Kasumi-1 (cell line): ENCODE results near the gene USP33.
"Not testable (repeated sequence)": the region's sequence is repeated elsewhere in the genome, so short reads cannot be mapped to it uniquely, and the experiment has no call there.

Experiments
- DNase-seq, 2 experiments: peaks; one replicate each; lab custom pipeline; 2025; lab: John Stamatoyannopoulos, UW

The USP33 gene

DNA sequence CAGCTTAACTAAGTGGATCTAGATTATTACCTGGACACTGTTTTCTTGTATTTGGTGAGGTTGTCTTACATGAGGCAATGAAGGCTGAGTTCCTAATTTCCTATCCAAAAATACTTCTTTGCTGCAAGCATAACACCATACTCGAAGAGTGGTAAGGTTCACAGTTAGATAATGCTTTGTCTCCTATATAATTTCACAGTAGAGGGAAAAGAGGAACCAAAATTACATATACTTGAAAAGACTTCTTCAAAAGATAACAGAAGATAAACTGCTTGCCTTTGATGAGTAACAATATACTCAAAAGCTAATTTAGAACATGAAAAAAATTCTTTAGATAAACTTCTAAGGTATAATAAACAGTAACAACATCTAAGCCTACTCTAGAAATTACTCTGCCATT lies 20.4 kb downstream of the USP33 start:
- peak; percentile 54 to 59 for DNase-seq

DNA sequence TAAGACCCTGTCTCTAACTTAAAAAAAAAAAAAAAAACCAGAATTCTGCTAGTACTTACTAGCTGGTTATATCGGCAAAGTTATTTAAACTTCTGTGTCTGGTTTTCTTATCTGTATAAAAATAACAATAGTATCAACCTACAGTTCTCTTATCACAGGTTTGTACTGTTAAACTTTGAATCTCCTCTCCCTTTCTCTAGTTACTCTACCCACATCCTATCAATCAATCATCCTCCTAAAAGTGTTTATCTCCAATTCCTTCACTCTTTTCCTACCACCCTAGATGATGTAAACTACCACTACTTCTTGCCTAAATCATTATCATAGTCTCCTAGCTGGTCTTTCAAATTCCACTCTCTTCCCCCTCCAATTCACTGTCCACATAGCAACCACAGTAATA lies 27.6 kb downstream of the USP33 start:
- no peak for DNase-seq

DNA sequence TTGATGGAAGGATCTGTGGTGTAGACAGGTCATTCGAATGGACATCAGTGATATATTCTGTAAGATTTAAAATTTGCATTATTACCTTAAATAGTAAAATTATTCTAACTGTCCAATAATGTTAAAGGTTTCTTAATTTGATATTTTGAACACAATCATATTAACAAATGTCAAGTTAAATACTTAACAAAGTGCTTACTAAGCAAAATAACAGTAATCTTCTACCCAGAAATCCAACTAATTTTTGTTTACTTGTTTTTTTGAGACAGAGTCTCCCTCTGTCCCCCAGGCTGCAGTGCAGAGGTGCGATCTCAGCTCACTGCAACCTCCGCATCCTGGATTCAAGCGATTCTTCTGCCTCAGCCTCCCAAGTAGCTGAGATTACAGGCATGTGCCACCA lies 33.9 kb downstream of the USP33 start:
- no peak for DNase-seq

- DNase-seq: no peak
Measured at GRCh38 chr1:77718181-77718580, 41.5 kb downstream of the USP33 start.

DNA sequence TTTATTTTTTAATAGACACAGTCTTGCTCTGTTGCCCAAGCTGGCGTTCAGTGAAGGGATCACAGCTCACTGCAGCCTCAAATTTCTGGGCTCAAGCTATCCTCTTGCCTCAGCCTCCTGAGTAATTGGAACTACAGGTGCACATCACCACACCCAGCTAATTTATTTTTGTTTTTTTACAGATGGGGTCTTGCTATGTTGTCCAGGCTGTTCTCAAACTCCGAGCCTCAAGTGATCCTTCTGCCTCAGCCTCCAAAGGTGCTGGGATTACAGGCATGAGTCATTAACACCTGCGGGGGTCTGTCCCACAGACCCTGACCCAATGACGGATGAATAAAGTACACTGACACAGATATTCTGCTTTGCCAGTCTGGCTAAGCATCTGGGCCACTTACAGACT lies 43.6 kb downstream of the USP33 start:
- no peak for DNase-seq

DNA sequence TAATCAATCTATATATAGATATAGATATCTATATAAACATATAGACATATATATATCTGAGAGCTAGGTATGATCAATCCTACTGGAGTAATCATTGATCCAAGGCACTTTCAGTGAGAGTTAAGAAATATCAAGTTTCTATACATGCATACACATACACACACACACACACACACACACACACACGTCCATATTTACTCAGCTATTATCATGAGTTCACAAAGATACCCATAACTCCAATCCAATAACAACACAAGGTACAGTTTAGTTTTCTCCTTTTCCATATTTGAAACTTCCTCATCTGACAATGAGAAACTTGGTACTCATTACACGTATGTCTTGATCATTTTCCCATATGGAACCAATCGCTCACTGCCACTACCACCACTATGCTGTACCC lies 49.9 kb downstream of the USP33 start:
- no peak for DNase-seq

- DNase-seq: no peak
Measured at GRCh38 chr1:77706321-77706720, 53.3 kb downstream of the USP33 start.

- DNase-seq: no peak
Measured at GRCh38 chr1:77704736-77705135, 54.9 kb downstream of the USP33 start.

DNA sequence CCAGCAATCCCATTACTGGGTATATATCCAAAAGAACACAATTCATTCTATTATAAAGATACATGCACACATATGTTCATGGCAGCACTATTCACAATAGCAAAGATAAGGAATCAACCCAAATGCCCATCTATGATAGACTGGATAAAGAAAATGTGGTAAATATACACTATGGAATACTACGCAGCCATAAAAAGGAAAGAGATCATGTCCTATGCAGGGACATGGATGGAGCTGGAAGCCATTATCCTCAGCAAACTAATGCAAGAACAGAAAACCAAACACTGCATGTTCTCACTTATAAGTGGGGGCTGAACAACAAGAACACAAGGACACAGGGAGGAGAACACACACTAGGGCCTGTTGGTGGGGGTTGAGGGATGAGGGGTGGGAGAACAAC lies 60.0 kb downstream of the USP33 start:
- DNase-seq: not testable (repeated sequence)

DNA sequence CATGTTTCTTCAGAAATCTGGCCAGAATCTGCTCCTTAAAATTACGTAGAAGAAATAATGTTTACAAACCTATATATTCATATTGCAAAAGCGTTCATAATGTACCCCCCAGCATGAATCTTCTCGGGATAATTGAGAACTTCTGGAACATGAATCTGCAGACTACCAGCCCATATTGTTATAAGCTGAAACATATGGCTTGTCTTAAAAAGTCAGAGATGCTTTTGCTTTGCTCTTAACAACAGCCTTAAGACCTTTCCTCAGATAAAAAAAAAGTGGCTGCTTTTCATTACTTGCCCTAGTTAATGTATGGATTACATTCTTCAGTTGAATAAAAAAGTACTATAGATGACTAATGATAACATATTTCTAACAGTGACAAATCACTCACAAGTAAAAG lies 62.2 kb downstream of the USP33 start:
- DNase-seq: no peak

- no peak for DNase-seq
Measured at GRCh38 chr1:77688939-77689338, 70.7 kb downstream of the USP33 start.

DNA sequence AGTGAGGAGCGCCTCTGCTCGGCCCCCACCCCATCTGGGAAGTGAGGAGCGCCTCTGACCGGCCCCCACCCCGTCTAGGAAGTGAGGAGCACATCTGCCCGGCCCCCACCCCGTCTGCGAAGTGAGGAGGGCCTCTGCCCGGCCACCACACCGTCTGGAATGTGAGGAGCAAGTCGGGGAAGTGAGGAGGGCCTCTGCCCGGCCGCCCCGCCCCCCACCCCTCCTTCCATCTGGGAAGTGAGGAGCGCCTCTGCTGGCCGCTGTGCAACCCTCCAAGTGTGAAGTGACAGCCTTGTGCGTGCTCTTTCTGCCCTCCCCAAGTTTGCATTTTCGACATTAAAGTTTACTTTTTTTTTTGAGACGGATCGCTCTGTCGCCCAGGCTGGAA lies 72.1 kb downstream of the USP33 start:
- no peak for DNase-seq

DNA sequence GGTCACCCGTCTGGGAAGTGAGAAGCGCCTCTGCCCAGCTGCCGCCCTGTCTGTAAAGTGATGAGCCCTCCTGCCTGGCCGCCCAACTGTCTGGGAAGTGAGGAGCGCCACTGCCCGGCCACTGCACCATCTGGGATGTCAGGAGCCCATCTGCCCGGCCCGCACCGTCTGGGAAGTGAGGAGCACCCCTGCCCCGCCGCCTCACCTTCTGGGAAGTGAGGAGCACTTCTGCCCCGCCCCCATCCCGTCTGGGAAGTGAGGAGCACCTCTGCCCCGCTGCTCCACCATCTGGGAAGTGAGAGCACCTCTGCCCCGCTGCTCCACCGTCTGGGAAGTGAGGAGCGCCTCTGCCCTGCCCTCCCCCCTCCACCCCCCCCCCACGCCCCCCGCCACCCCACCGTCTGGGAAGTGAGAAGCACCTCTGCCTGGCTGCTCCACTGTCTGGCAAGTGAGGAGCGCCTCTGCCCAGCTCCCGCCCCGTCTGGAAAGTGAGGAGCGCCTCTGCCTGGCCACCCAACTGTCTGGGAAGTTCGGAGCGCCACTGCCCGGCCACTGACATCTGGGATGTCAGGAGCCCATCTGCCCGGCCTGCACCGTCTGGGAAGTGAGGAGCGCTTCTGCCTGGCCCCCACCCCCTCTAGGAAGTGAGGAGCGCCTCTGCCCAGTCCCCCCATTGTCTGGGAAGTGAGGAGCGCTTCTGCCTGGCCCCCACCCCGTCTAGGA lies 72.7 kb downstream of the USP33 start:
- DNase-seq: no peak

DNA sequence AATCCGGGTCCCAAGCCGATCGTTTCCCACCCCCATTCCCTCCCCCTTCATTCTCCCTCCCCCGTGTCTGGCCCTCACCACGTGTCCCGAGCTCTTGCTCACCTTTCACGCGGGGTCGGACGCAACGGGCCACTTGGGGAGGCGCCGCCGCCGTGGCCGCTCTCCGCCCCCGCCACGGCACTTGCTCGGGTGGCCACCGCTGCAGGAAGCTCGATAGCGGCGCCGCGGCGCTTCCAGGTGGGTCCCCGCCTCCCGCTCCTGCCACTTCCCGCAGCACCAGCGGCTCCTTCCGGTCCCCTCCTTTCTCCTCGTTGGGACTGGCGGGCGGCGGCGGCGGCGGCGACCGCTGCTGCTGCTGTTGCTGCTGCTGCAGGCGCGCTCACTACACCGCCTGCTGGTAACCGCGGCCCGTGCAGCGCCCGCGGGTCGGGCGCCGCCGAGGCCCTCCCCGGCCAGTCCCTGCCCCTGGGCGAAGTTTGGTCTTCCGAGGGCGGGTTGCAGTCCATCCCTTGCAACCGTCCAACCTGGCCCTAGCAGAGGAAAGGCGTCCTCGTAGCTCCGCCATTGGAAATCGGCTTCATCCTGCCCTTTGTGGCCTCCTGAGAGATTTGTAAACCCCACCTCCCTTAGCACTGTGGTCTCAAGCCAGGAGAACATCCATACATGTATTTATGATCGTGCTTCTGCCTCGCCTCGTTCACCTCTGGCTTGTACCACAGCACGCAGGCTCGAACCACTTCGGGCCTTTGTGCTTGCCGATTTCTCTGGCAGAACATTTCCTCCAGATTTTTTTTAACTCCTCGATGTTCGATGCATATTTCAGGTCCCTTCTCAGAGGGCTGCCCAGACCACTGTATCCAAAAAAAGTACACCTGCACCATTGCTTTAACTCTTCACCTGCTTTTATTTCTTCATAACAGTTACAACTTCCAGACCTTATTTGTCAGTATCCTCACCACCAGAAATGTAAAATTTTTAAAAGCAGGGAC lies 76.2 kb downstream of the USP33 start:
- peak; percentile 92 for DNase-seq

- DNase-seq: peak; percentile 83 to 87
Measured at GRCh38 chr1:77682460-77683159, 77.0 kb downstream of the USP33 start, which contains the start of gene ZZZ3. ZZZ3 (minus strand) TSS chr1:77682658; CDS start chr1:77633354, 49,304 bp downstream.

GRCh38 chr1:77680173-77680572 lies 79.5 kb downstream of the USP33 start:
- DNase-seq: no peak

GRCh38 chr1:77678660-77679610 lies 80.7 kb downstream of the USP33 start:
- DNase-seq: no peak

DNA sequence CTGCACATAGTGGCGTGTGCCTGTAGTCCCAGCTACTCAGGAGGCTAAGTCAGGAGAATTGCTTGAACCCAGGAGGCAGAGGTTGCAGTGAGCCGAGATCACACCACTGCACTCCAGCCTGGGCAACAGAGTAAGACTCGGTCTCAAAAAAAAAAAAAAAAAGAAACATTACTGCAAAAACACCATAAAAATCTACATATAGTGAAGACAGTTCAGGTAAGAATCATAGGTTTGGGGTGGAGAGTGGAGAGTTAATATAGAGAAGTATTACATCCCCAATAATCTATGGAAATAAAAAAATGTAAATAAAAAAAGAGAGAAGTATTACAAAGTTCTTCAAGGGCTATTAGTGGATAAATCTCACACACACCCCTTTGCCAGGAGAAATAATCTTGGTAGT lies 84.8 kb downstream of the USP33 start:
- not testable (repeated sequence) for DNase-seq

DNA sequence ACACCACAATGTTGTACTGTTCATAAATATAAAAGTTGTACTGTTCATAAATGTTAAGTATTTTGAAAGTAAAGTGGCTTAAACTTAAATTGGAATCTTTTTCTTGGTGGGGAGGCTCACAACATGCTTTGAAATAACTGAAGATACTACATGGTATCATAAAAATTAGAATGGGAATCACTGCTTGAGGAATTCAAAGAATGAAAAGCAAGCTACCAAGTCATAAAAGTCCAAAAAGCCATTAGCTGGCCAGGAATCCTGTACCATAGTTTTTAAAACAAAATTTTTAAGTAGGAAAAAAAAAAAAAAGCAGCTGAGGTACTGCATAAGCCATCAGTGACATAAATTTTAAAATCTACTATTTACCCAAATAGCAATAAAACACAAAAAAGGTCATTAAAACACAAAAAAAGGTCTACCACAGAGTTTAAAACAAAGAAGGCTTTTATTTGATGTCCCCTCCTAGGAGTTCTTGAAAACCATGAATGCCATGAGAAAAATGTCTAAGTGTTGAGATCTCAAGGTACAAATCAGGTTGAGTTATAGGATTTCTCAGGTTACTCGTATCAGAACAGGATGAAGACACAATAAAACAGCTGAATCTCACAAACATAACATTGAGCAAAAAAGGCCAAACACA lies 85.8 kb downstream of the USP33 start:
- no peak for DNase-seq

GRCh38 chr1:77673030-77673429 lies 86.6 kb downstream of the USP33 start:
- no peak for DNase-seq

DNA sequence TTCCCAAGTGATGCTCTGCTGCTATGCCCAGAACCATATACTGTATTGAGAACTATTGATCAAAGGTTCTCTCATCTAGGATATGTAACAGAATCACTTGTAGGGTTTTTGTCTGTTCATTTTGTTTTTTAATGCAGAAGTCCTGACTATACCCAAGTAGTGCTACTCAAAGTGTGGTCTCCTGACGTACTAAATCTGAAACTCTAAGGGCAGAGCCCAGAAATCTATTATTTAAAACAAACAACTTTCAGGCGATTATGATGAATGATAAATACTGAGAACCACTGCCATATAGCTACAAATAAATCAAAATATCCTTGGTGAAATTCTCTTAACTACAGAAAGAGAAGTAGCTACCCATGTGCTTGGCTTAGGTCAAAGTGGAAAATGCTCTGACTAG lies 87.3 kb downstream of the USP33 start:
- DNase-seq: no peak
